Activated CD8-positive, alpha-beta memory T cell treated with anti-CD3 and anti-CD28 coated beads for 1 hour (primary cell): ENCODE data around the gene PAGR1.
"Not testable (repeated sequence)": the region's sequence is repeated elsewhere in the genome, so short reads cannot be mapped to it uniquely, and the experiment has no call there.

Experiments used
- DNase-seq, 2 donors: peaks; one replicate each; pipeline ENCODE4 v3.0.0-alpha.2; 2020; ENCODE audit warnings: low read depth in 1 of 2; ENCODE audit errors: extremely low read depth in 1 of 2

Gene PAGR1

GRCh38 chr16:29811896-29812665 lies 3.9 kb upstream of the PAGR1 start, which contains the start of gene PRRT2:
PRRT2 (plus strand) TSS chr16:29812193; CDS start chr16:29813055, 862 bp downstream.
- DNase-seq = no peak

- DNase-seq = no peak
Observed at GRCh38 chr16:29812754-29813643, 3.0 kb upstream of the PAGR1 start.

GRCh38 chr16:29813644-29814562 lies 2.0 kb upstream of the PAGR1 start:
- DNase-seq = no peak

GRCh38 chr16:29814592-29814991 lies 1.4 kb upstream of the PAGR1 start:
- no peak for DNase-seq

- DNase-seq = no peak
Observed at GRCh38 chr16:29815032-29815721, 775 bp upstream of the PAGR1 start.

GRCh38 chr16:29816694-29817441 lies 916 bp downstream of the PAGR1 start:
- DNase-seq = no peak

GRCh38 chr16:29818082-29818481 lies 2.1 kb downstream of the PAGR1 start:
- DNase-seq = no peak

GRCh38 chr16:29819506-29819905 lies 3.6 kb downstream of the PAGR1 start:
- DNase-seq = no peak

GRCh38 chr16:29820271-29820701 lies 4.3 kb downstream of the PAGR1 start, which contains the start of gene MVP:
MVP (plus strand) TSS chr16:29820462; CDS start chr16:29830550, 10,088 bp downstream.
- no peak for DNase-seq

- no peak for DNase-seq
Observed at GRCh38 chr16:29820730-29821642, 5.0 kb downstream of the PAGR1 start.

GRCh38 chr16:29821643-29822115 lies 5.7 kb downstream of the PAGR1 start:
- no peak for DNase-seq

- DNase-seq = no peak
Observed at GRCh38 chr16:29824589-29825144, 8.7 kb downstream of the PAGR1 start.

- DNase-seq = no peak
Observed at GRCh38 chr16:29825145-29826044, 9.4 kb downstream of the PAGR1 start.

GRCh38 chr16:29826342-29826695 lies 10.4 kb downstream of the PAGR1 start:
- no peak for DNase-seq

- no peak for DNase-seq
Observed at GRCh38 chr16:29830774-29831173, 14.8 kb downstream of the PAGR1 start.

GRCh38 chr16:29831490-29831889 lies 15.5 kb downstream of the PAGR1 start:
- DNase-seq = no peak

GRCh38 chr16:29833219-29833618 lies 17.3 kb downstream of the PAGR1 start:
- not testable (repeated sequence) for DNase-seq
